Fibroblast of the aortic adventitia (primary cell): ENCODE measurements around the gene OPCML. TPM values are rescaled to one million over a fixed set of nuclear protein-coding genes. Genes with fewer than 3 reads are reported as not detected.

Experiments used
- DNase-seq: peaks from one replicate; pipeline ENCODE4 v3.0.0-alpha.2; 2010; ENCODE audit warnings: low read depth
- H3K4me3 ChIP-seq: 2 replicates; pipeline ENCODE4 v1.5.1; 2011; ENCODE audit warnings: low read depth, mild to moderate bottlenecking, control low read depth, low read length, moderate library complexity
- CTCF ChIP-seq: IDR thresholded peaks from 2 replicates; pipeline ENCODE4 v1.5.1; 2011; ENCODE audit warnings: mild to moderate bottlenecking, low read length, control low read depth, inconsistent platforms; ENCODE audit not compliant: insufficient read depth
- total RNA-seq: library from RNA; depleted of rRNA; stranded (reverse); fragments of >200 nt; gene quantifications from 2 replicates; pipeline ENCODE4 v1.2.3, GENCODE V29; 2012; ENCODE audit warnings: low replicate concordance

Gene OPCML
- total RNA-seq, 1 donor: 0.18 TPM

- no peak overlapping the region for H3K4me3 ChIP-seq
- no peak for TF ChIP-seq CTCF
- no peak for DNase-seq
Measured at GRCh38 chr11:132804258-132804657, 728.0 kb downstream of the OPCML start.

GRCh38 chr11:132803436-132803835 lies 728.9 kb downstream of the OPCML start:
- no peak for DNase-seq
- TF ChIP-seq CTCF: no peak
- no peak overlapping the region for H3K4me3 ChIP-seq

GRCh38 chr11:132802947-132803346 lies 729.4 kb downstream of the OPCML start:
- no peak overlapping the region for H3K4me3 ChIP-seq
- no peak for DNase-seq
- TF ChIP-seq CTCF: no peak

GRCh38 chr11:132793831-132794230 lies 738.5 kb downstream of the OPCML start:
- no peak for DNase-seq
- no peak overlapping the region for H3K4me3 ChIP-seq
- no peak for TF ChIP-seq CTCF

GRCh38 chr11:132792341-132793140 lies 739.8 kb downstream of the OPCML start:
- TF ChIP-seq CTCF: no peak
- no peak overlapping the region for H3K4me3 ChIP-seq
- DNase-seq: no peak

GRCh38 chr11:132790971-132791370 lies 741.3 kb downstream of the OPCML start:
- DNase-seq: no peak
- TF ChIP-seq CTCF: no peak
- H3K4me3 ChIP-seq: no peak overlapping the region

- no peak for TF ChIP-seq CTCF
- H3K4me3 ChIP-seq: no peak overlapping the region
- DNase-seq: no peak
Measured at GRCh38 chr11:132790466-132790865, 741.8 kb downstream of the OPCML start.
